CD4-positive, alpha-beta T cell treated with Interleukin-6 for 4 hours (primary cell): ENCODE data around the gene ADO.
"Not testable (repeated sequence)": the region's sequence is repeated elsewhere in the genome, so short reads cannot be mapped to it uniquely, and the experiment has no call there.

ENCODE experiments used
- DNase-seq: peaks from one replicate; pipeline ENCODE4 v3.0.0-alpha.2; 2020; ENCODE audit warnings: mixed read lengths

ADO gene

GRCh38 chr10:62804356-62805230, at the start of gene ADO:
ADO (plus strand) TSS chr10:62804720; CDS start chr10:62805060, 340 bp downstream.
- peak; percentile 82 for DNase-seq

- no peak for DNase-seq
These were observed 49.6 kb upstream of the ADO start for GRCh38 chr10:62754963-62755362.

- peak; percentile 27 for DNase-seq
These were observed 48.6 kb upstream of the ADO start for GRCh38 chr10:62755662-62756653.

- DNase-seq: no peak
These were observed 44.8 kb upstream of the ADO start for GRCh38 chr10:62759599-62760175.

GRCh38 chr10:62760401-62760800, 44.1 kb upstream of the ADO start:
- DNase-seq: no peak

GRCh38 chr10:62761115-62761514, 43.4 kb upstream of the ADO start:
- peak; percentile 30 for DNase-seq

- no peak for DNase-seq
These were observed 41.4 kb upstream of the ADO start for GRCh38 chr10:62763155-62763554.

- no peak for DNase-seq
These were observed 40.5 kb upstream of the ADO start for GRCh38 chr10:62764011-62764410.

- DNase-seq: no peak
These were observed 38.8 kb upstream of the ADO start for GRCh38 chr10:62765726-62766125.

GRCh38 chr10:62766386-62766785, 38.1 kb upstream of the ADO start:
- no peak for DNase-seq

- DNase-seq: no peak
These were observed 34.8 kb upstream of the ADO start for GRCh38 chr10:62769574-62770242.

- no peak for DNase-seq
These were observed 32.1 kb upstream of the ADO start for GRCh38 chr10:62772186-62772974.

GRCh38 chr10:62778125-62778524, 26.4 kb upstream of the ADO start:
- no peak for DNase-seq

GRCh38 chr10:62779487-62780248, 24.9 kb upstream of the ADO start:
- peak; percentile 83 for DNase-seq

GRCh38 chr10:62784537-62784936, 20.0 kb upstream of the ADO start:
- DNase-seq: not testable (repeated sequence)

- DNase-seq: not testable (repeated sequence)
These were observed 16.2 kb upstream of the ADO start for GRCh38 chr10:62788285-62788684.

- DNase-seq: no peak
These were observed 15.6 kb upstream of the ADO start for GRCh38 chr10:62788861-62789467.

GRCh38 chr10:62790019-62790555, 14.4 kb upstream of the ADO start:
- no peak for DNase-seq

GRCh38 chr10:62790571-62790970, 13.9 kb upstream of the ADO start:
- no peak for DNase-seq

- no peak for DNase-seq
These were observed 12.3 kb upstream of the ADO start for GRCh38 chr10:62792261-62792660.
